ENCODE measurements around the gene DIAPH2.
A peak's percentile ranks its signal among the peaks of the same experiment; 100 is the strongest.
"Not testable (repeated sequence)": the region's sequence is repeated elsewhere in the genome, so short reads cannot be mapped to it uniquely, and the experiment has no call there.

Gene DIAPH2

DNA sequence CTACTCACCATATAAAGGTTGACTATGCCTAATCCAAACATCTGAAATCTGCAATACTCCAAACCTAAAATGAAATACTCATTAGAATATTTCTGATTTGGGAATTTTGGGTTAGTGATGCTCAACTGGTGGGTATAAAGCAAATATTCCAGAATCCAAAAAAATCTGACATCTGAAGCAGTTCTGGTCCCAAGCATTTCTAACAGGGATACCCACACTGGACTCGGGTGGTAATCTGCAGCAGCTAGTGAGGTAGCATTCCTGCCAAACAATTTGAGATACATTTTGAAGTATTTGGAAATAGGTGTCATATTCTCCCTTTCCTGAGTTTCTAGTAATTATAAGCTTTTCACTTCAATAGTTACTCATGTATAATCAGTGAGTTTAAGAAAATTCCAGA lies 149.5 kb downstream of the DIAPH2 start:
- H3K9me3 Mint-ChIP-seq, result no peaks in the 10 kb centered on the region

GRCh38 chrX:96835660-96836289 lies 151.1 kb downstream of the DIAPH2 start:
- no peaks in the 10 kb centered on the region for H3K9me3 Mint-ChIP-seq
- no peaks in the 10 kb centered on the region for H3K4me1 Mint-ChIP-seq (ENCODE audit: low read depth)
- H3K36me3 Mint-ChIP-seq (ENCODE audit: low read depth), result no peaks in the 10 kb centered on the region
- H3K27ac Mint-ChIP-seq, result no peak overlapping the region
- no peak overlapping the region for H3K4me3 Mint-ChIP-seq
- no peaks in the 10 kb centered on the region for H3K27me3 Mint-ChIP-seq

More for the DNA sequence above, 149.5 kb downstream of the DIAPH2 start:
- no peaks in the 10 kb centered on the region for H3K4me1 Mint-ChIP-seq (ENCODE audit: low read depth)
- H3K4me3 Mint-ChIP-seq, result no peak overlapping the region
- no peaks in the 10 kb centered on the region for H3K36me3 Mint-ChIP-seq (ENCODE audit: low read depth)
- H3K27ac Mint-ChIP-seq, result no peak overlapping the region
- H3K27me3 Mint-ChIP-seq, result no peaks in the 10 kb centered on the region

DNA sequence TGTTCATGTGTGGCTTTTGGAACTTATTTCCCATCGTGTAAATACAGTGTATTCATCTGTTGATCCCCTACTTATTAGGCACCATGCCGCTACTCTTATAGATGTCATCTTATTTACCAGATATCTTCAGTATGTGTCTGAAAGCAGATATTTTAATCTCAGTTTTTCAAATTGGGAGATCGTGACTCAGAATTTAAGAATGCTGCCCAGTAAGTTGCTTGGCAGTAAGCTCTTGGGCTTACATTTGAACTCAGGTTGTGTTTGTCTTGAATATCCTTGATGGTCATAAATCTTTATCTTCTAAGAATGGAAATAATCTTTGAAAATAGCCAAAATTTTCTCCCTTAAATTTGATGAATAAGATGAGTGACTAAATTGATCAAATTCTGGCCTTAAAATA lies 153.2 kb downstream of the DIAPH2 start:
- Mint-ChIP-seq H3K36me3 (ENCODE audit: low read depth) (no peaks in the 10 kb centered on the region), H3K4me1 (ENCODE audit: low read depth) (no peaks in the 10 kb centered on the region), H3K27me3 (no peaks in the 10 kb centered on the region), H3K9me3 (no peaks in the 10 kb centered on the region), H3K4me3 (no peak overlapping the region), H3K27ac (no peak overlapping the region)

- H3K4me1 Mint-ChIP-seq (ENCODE audit: low read depth), result no peaks in the 10 kb centered on the region
- no peaks in the 10 kb centered on the region for H3K9me3 Mint-ChIP-seq
- no peak overlapping the region for H3K27ac Mint-ChIP-seq
- H3K4me3 Mint-ChIP-seq, result no peak overlapping the region
- H3K36me3 Mint-ChIP-seq (ENCODE audit: low read depth), result no peaks in the 10 kb centered on the region
- H3K27me3 Mint-ChIP-seq, result no peaks in the 10 kb centered on the region
These were observed 153.9 kb downstream of the DIAPH2 start for GRCh38 chrX:96838537-96838936.

- no peak overlapping the region for H3K4me3 Mint-ChIP-seq
- H3K27me3 Mint-ChIP-seq, result no peaks in the 10 kb centered on the region
- H3K36me3 Mint-ChIP-seq (ENCODE audit: low read depth), result no peaks in the 10 kb centered on the region
- no peaks in the 10 kb centered on the region for H3K9me3 Mint-ChIP-seq
- H3K27ac Mint-ChIP-seq, result peak overlapping the region; percentile 5
- H3K4me1 Mint-ChIP-seq (ENCODE audit: low read depth), result no peaks in the 10 kb centered on the region
These were observed 156.7 kb downstream of the DIAPH2 start for GRCh38 chrX:96841325-96841724.

GRCh38 chrX:96841866-96842265 lies 157.2 kb downstream of the DIAPH2 start:
- H3K27ac Mint-ChIP-seq; H3K9me3 Mint-ChIP-seq; H3K4me3 Mint-ChIP-seq; H3K4me1 Mint-ChIP-seq (ENCODE audit: low read depth); H3K36me3 Mint-ChIP-seq (ENCODE audit: low read depth); H3K27me3 Mint-ChIP-seq: not testable (repeated sequence)

- Mint-ChIP-seq H3K36me3 (ENCODE audit: low read depth) (no peaks in the 10 kb centered on the region), H3K4me1 (ENCODE audit: low read depth) (no peaks in the 10 kb centered on the region), H3K9me3 (no peaks in the 10 kb centered on the region), H3K27ac (no peak overlapping the region), H3K4me3 (no peak overlapping the region), H3K27me3 (no peaks in the 10 kb centered on the region)
These were observed 158.9 kb downstream of the DIAPH2 start for GRCh38 chrX:96843566-96843965.

DNA sequence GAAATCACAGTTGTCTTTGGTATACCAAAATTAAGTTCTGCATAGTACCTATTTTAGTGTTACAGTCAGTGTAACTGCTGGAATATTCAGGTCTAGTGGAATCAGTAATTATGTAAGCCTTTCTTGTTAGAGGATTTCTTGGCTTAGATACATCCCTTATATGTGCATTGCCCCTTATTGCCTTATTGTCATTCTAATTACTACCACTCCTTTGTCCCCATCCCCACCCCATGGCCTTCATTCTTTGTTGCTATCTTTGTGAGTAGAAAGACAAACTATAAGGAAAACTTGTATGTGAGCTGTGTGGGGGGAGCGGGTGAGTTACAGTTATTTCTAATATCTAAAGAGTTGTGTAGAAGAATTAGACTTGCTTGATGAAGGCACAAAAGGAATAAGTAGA lies 162.2 kb downstream of the DIAPH2 start:
- Mint-ChIP-seq H3K36me3 (ENCODE audit: low read depth) (no peaks in the 10 kb centered on the region), H3K4me1 (ENCODE audit: low read depth) (no peaks in the 10 kb centered on the region), H3K9me3 (no peaks in the 10 kb centered on the region), H3K4me3 (no peak overlapping the region), H3K27ac (no peak overlapping the region), H3K27me3 (no peaks in the 10 kb centered on the region)

- H3K4me3 Mint-ChIP-seq; H3K27me3 Mint-ChIP-seq; H3K36me3 Mint-ChIP-seq (ENCODE audit: low read depth); H3K9me3 Mint-ChIP-seq; H3K27ac Mint-ChIP-seq; H3K4me1 Mint-ChIP-seq (ENCODE audit: low read depth): not testable (repeated sequence)
These were observed 174.8 kb downstream of the DIAPH2 start for GRCh38 chrX:96859422-96859821.

DNA sequence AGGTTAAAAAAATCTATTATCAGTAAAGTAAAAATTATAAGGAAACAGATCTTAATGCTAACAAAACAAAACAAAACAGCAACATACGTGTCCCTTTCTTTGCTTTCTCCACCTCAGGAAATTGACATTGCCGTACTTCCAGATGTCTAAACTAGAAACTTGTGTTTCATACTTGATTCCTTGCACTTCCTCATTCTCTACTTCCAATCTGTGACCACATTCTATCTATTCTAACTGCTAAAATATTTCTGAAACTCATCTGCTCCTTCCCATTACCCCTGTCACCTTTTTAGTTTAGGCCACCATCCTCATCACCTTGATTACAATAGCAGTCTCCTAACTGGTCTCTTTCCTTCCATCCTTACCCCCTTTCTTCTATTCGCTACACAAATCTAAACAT lies 176.6 kb downstream of the DIAPH2 start:
- H3K27me3 Mint-ChIP-seq, result no peaks in the 10 kb centered on the region
- H3K4me3 Mint-ChIP-seq, result peak overlapping the region; percentile 27
- H3K36me3 Mint-ChIP-seq (ENCODE audit: low read depth), result no peaks in the 10 kb centered on the region
- no peak overlapping the region for H3K27ac Mint-ChIP-seq
- H3K4me1 Mint-ChIP-seq (ENCODE audit: low read depth), result peaks cover 8% of the 10 kb centered on the region
- H3K9me3 Mint-ChIP-seq, result no peaks in the 10 kb centered on the region

GRCh38 chrX:96861661-96862060 lies 177.0 kb downstream of the DIAPH2 start:
- Mint-ChIP-seq H3K27me3 (no peaks in the 10 kb centered on the region), H3K4me1 (ENCODE audit: low read depth) (peaks cover 8% of the 10 kb centered on the region), H3K36me3 (ENCODE audit: low read depth) (no peaks in the 10 kb centered on the region), H3K4me3 (no peak overlapping the region), H3K27ac (no peak overlapping the region), H3K9me3 (no peaks in the 10 kb centered on the region)

GRCh38 chrX:96883608-96884007 lies 199.0 kb downstream of the DIAPH2 start, which contains the start of gene RPA4:
Gene RPA4, plus strand, starts transcription at chrX:96883908. Its CDS starts 403 bp downstream, at chrX:96884311.
- Mint-ChIP-seq H3K27me3 (no peaks in the 10 kb centered on the region), H3K36me3 (ENCODE audit: low read depth) (no peaks in the 10 kb centered on the region), H3K4me3 (no peak within 1 kb of the TSS), H3K27ac (no peak within 1 kb of the TSS), H3K9me3 (no peaks in the 10 kb centered on the region), H3K4me1 (ENCODE audit: low read depth) (no peaks in the 10 kb centered on the region)

DNA sequence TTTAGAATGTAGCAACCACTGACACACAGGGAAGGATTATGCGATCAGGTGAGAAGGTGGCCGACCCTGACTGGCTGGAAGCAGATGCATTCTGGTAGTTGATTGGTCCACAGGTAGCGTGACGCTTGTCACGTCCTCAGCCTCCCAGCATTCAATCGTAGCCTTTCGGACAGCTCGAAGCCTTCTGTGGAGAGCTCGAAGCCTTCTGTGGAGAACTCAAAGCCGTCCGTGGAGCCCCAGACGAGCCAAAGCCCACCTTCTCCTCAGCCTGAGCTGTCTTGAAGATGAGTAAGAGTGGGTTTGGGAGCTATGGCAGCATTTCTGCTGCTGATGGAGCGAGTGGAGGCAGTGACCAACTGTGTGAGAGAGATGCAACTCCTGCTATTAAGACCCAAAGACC lies 199.4 kb downstream of the DIAPH2 start:
- Mint-ChIP-seq H3K4me3 (no peak overlapping the region), H3K4me1 (ENCODE audit: low read depth) (no peaks in the 10 kb centered on the region), H3K36me3 (ENCODE audit: low read depth) (no peaks in the 10 kb centered on the region), H3K9me3 (no peaks in the 10 kb centered on the region), H3K27me3 (no peaks in the 10 kb centered on the region), H3K27ac (no peak overlapping the region)

DNA sequence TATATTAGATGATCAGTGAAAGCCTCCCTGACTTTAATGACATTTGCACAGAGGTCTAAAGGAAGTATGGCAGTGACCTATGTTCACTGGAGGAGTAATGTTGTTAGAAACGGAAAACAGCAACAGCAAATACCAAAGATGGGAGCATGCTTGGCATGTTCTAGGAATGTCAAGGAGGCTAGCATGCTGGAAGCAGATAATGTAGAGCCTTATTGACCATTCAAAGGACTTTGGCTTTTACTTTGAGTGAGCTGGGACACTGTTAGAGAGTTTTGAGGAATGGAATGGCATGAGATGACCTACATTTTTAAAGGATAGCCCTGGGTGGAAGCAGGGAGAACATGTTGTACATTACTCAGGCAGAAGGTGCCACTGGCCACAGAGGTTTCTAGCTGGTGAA lies 205.1 kb downstream of the DIAPH2 start:
- Mint-ChIP-seq H3K9me3 (no peaks in the 10 kb centered on the region), H3K27me3 (no peaks in the 10 kb centered on the region), H3K4me1 (ENCODE audit: low read depth) (no peaks in the 10 kb centered on the region)

DNA sequence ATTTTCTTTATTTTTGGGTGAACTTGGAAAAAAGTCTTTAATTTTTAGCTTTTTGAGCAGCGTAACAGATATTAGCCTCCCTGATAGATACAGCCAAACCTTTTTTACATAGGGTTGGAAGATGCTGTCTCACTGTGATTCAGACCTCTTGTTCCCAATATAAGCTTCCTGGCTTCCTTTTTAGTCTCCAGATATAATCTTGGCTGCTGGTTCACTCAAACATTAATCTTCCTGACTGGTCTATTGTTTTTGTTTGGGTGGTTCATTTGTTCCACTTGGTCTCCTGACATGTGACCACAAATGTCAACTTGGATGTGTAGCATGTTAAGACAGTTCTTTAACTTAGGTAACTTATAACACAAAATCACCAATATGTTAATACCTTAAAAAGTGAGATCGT lies 222.1 kb downstream of the DIAPH2 start:
- Mint-ChIP-seq H3K9me3 (no peaks in the 10 kb centered on the region), H3K27me3 (no peaks in the 10 kb centered on the region), H3K4me3 (no peak overlapping the region), H3K4me1 (ENCODE audit: low read depth) (no peaks in the 10 kb centered on the region), H3K36me3 (ENCODE audit: low read depth) (no peaks in the 10 kb centered on the region), H3K27ac (no peak overlapping the region)

More for the DNA sequence above, 205.1 kb downstream of the DIAPH2 start:
- Mint-ChIP-seq H3K4me3 (no peak overlapping the region), H3K36me3 (ENCODE audit: low read depth) (no peaks in the 10 kb centered on the region), H3K27ac (no peak overlapping the region)

DNA sequence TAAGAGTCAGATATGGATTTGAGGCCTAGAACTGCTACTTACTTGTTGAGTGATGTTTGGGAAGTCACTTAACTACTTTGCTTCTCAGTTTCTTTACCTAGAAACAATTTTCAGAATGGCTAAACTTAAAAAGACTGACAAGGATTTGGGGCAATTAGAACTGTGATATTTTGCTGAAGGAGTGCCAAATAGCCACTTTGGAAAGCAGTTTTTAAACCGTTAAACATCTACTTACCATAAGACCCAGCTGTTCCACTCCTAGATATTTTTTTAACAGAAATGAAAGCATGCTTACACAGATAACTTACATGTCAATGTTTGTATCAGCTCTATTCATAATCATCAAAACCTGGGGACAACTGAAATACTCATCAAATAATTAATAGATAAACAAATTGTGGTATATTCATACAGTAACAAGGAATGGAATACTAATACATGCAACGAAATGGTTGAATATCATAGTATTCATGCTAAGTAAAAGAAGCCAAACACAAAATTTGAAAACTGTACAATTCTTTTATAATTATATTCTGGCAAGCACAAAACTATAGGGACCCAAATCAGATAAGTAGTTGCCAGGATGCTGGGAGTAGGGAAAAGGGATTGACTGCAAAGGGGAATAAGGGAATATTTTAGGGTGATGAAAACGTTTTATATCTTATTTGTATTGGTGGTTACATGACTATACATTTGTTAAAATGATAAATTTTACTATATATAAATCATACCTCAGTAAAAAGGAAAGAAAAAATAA lies 223.1 kb downstream of the DIAPH2 start:
- no peak overlapping the region for H3K4me3 Mint-ChIP-seq
- H3K27ac Mint-ChIP-seq, result no peak overlapping the region

More for the DNA sequence above, 223.1 kb downstream of the DIAPH2 start:
- Mint-ChIP-seq H3K9me3 (no peaks in the 10 kb centered on the region), H3K36me3 (ENCODE audit: low read depth) (no peaks in the 10 kb centered on the region), H3K4me1 (ENCODE audit: low read depth) (no peaks in the 10 kb centered on the region), H3K27me3 (no peaks in the 10 kb centered on the region)
